Stimulated activated CD8-positive, alpha-beta memory T cell treated with anti-CD3 and anti-CD28 coated beads, Interleukin-15, amount 100 ng/mL, for 48 hours (primary cell): ENCODE results near the gene ZNF214.

Source experiments
- DNase-seq, 2 donors: peaks; one replicate each; pipeline ENCODE4 v3.0.0-alpha.2; 2020; ENCODE audit warnings: low read depth in 2 of 2

The ZNF214 gene

DNA sequence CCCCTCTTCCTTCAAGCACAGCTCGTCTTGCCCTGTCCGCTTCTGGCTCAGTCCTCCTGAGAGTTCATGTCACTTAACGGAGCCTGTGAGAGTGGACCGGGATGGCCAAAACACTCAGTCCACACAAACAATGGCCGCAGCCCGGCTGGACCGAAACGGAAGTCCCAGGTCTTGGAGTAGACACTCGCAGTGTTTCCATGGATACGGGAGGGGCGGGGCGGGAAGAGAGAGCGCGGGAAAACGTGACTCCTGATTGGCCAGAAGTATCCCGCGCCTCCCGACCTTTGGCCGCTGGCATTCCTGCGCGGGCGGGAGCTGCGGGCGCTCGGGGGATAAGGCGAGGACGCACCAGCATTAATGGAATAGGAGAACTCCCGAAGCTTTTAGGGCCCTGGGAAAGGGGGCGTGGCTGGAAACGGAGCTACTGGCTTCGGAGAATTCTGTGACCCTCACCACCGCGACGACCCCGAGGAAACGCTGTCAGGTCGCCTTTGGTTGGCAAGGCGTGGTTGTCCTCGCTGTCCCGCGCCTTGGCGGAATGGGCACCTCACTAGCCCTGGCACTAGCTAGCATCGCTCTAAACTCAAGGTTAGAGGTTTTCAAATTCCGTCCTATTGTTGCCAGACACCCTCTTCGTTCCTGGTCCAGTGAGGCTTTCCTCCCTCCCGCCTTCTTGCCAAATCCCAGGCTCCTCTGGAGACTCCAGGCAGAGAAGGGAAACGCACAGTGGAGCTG lies at the start of gene ZNF214, which contains the start of gene NLRP14:
Gene ZNF214, minus strand, starts transcription at position 164 of the 735 bp plus-strand sequence. CDS start 17,511 bp downstream, outside the sequence.
Gene NLRP14, plus strand, starts transcription at position 297 of the 735 bp plus-strand sequence. CDS start 18,108 bp downstream, outside the sequence.
- DNase-seq = no peak

DNA sequence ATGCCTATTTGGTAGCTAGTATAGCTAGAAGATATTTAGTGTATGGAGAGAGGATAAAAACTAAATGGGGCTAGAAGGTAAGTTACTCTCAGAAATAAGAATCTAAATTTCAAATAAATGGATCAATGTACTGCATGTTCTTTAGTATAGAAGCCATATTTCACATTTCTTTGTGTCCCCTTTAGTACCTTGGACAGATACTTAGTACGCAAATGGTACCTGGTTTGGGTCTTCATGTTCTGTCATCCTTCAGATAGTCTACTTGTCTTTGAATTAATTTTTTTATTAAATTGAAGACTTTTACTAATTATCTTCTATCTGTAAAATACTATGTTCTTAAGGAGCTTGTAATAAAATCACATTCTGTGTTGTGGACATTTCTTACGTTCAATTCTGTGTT lies 42.4 kb upstream of the ZNF214 start:
- no peak for DNase-seq

DNA sequence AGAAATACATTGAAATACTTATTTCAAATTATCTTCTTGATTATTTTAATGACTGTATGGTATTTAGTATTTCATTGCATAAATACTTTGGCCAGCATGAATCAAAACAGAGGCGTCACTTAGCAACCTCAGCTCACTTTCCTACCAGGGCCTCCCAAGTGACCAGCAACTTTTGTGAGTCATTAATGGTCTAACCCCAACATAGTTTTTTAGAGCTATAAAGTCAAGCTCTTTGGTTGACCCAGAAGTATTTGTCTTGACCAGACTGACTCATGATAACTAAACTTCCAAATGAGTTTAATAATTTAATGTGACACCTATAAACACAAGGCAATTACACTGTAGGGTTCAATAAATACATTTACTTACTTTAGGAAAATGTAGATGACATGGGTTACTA lies 40.7 kb upstream of the ZNF214 start:
- DNase-seq = no peak

DNA sequence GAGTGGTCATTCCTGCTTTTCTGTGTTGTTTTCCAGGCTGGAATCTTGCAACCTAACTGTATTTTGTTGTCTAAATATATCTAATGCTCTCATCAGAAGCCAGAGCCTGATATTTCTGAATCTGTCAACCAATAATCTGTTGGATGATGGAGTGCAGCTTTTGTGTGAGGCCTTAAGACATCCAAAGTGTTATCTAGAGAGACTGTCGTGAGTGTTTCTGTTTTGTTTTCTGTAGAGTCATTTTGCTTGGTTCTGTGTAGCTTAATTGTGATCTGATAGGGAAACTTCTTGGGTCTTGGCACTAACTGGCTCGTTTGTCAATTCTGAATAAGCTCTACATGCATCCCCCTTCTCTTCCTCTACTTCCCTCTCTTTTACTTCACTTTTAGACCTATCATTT lies 37.5 kb upstream of the ZNF214 start:
- no peak for DNase-seq

DNA sequence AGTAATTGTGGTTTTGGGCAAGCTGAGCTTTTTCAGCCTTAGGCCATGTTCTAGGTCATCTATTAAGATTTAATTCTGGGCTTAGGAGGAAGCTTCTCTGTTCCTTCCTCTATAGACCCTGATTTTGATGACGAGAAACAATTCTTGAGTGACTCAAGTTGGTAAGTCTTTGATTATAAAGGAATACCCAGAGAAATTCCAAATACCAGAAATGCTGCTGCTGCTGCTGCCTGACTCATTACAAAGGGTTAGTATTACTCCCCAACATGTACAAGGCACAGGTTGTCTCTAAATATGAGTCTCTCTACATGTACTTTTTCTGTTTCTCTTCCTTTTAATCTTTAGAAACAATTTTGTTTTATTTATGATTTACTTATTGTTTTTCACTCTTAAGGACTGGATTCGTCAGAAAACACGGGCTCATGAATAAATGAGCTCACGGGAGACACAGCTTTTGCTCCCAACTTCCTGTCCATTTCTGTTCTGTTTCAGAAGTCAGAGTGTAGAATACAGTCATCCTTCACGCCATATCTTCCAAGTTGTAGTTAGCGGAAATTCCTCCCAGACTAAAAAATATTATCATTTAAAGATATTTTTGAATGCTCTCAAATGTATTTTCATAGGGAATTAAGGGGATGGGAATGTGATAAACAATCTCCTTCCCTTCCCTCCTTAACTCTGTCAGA lies 36.8 kb upstream of the ZNF214 start:
- no peak for DNase-seq

DNA sequence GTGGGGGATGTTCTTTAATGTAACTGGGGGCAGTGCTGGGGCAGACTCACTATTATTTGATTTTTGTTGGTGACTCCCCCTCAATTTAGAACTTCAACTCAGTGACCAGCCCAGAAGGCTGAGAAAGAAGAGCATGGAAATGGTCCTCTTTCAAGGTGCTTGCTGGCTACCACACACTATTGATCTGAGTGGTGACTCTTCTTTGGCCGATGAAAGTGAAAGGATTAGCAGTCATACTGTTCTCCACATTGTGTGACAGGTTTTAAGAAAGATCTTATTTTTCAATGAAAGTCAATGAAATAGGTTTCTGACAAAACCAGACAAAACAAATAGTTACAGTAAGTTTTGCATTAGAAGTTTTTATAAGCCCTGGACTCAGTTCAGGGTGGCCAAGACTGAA lies 30.0 kb upstream of the ZNF214 start:
- DNase-seq = no peak

DNA sequence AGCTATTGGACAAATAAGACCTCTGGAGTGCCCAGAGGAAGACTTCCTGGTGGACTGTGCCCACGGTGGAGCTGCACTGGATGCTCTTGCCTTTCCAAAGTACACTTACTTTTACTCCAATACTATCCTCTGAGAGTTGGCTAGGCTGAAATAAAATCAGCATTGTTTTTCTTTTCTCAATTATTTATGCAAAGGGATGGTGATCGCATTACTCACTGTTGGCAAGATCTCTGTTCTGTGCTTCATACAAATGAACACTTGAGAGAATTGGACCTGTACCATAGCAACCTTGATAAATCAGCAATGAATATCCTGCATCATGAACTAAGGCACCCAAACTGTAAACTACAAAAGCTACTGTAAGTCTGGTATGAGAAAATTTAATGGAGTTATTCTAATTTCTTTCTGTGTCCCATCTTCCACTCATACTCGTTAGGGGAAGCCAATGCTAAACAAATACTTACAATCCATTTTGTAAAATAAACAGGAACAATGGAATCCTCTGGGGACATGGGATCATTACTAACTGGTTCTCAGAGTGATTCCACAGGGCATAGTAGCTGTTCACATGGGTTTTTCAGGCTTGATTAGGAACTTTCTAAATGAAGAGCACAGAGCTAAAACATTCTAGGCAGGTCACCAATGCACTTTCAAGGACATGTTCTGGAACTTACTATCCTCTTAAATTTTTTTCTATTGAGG lies 26.5 kb upstream of the ZNF214 start:
- DNase-seq = no peak

DNA sequence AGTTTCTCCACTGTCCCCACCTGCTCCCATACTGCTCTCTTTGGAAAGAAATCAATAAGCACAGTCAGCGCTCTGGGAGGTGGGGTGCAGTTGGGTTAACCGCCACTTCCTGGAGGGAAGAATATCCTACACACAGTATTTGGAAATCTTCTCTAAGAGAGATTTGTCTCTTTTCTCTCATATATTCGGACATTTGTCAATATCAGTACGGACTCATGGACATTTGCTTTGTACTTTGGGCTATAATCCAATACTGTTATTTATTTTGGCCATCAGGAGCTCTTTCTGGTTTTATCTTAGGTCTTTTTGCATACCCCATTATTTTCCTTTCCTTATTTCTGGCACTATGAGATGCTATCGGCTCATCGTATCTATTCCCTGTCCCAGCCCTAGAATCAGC lies 13.9 kb upstream of the ZNF214 start:
- no peak for DNase-seq

DNA sequence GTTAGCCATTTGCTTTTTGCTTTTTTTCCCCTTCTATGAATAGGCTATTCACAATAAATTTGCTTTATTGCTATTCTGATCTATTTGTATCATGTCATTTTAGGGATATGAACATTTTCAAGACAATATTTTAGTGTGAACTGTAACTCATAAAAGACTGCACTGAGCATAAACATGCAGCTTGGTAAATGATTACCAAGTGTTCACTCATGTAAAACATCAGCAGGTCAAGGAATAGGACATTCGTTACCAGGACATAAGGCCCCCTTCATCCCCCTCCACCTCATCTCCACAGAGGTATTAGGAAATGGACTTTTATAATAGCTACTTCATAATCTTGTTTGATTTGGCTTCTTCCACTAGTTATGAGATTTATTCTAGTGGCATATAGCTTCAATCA lies 12.5 kb upstream of the ZNF214 start:
- DNase-seq = no peak

DNA sequence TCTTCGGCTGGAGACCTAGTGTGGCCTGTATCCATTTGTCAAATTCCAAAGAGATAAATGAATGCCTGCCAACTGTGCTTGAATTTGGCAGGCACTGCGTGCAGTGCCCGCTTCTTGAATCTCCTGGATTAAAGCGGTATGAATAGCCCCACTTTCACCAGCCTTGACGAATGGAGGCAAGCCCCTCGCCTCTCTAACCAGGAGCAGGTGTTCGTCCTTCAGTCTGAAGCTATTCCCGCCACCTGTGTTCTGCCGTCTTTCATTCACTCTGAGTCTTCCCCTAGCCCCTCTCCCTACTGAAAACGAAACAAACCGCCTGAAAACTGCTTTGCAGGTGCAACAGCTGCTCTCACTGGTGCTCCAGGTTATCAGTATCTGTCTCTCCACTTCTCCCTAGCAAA lies 11.3 kb upstream of the ZNF214 start:
- DNase-seq = no peak

DNA sequence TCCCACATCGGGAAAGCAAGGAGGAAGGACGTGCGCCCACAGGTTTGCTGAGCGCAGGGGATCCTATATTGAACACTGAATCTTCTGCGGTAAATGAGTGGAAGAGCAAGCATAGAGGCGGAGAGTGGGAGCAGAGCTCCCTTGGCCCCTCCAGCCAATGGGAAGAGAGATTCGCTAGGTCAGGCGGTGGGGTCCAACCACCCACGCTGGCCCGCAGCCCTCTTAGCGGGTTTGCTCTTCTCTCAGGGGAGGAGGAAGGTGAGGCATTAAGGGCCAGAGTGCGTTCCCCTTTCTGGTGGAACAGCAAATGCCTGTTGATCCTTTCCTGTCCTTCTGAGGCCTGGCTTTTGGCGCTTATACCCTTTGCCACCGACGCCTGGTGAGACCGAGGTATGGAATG lies 10.7 kb upstream of the ZNF214 start:
- no peak for DNase-seq

DNA sequence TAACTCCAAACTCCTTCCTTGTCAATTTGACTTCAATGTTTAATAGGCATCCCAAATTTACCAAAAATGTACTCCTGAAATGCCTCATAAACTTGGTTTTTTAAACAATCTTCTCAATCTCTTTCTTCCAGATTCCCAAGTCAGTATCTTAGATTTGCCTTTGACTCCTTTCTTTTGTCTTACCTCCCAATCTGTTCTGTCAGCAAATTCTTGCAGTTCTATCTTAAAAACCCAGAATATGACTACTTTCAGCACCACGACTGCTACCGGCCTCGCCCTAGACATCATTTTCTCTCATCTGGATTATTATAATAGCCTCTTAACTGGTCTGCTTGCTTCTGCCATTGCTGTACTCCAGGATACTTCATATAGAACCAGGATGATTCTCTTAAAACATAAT lies 8.0 kb upstream of the ZNF214 start:
- no peak for DNase-seq

DNA sequence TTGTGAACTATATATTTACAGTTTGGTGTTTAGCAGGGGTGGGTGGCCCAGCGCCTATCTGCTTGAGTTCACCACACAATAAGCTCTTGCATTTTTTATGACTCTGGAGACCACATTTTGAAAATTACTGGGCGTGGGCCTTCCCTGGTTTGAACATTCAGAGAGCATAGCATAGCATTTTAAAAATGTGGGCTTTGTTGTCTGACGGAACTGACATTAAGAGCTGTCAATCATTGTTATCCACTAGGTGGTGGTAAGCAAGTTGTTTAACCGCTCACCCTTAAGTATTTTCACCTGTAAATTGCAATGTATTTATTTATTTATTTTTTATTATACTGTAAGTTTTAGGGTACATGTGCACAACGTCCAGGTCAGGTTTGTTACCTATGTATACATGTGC lies 1.2 kb upstream of the ZNF214 start:
- DNase-seq = no peak

DNA sequence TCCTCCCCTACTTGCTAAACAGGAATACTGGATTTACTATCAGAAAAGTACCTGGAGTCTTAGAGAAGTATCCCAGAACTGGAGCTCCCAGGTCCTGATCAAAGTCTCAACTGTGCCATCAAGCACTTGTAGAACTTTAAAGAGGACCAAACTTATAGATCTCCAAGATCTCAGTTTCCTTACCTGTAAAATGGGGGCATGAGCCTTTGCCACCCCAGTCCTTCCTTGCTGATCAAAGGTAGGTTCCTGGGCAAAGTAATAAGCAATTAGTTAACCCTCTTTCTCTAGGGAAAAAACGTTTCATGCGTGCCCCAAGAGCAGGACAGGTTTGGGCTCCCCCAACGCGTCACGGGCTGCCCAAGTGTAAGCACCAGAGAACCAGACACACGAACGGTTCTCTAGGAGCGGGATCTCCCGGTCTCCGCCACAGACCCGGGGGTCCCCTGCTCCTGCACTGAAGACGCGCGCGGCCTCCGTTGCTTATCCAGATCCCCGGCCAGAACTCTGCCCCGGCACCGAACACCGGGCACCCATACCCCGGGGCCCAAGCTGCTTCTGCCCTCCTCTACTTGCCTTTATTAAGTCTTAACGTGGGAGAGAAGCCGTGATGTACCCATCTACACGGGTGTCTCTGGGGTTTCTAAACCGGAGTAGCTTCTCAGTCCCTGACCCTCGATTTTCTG lies 505 bp downstream of the ZNF214 start:
- no peak for DNase-seq

DNA sequence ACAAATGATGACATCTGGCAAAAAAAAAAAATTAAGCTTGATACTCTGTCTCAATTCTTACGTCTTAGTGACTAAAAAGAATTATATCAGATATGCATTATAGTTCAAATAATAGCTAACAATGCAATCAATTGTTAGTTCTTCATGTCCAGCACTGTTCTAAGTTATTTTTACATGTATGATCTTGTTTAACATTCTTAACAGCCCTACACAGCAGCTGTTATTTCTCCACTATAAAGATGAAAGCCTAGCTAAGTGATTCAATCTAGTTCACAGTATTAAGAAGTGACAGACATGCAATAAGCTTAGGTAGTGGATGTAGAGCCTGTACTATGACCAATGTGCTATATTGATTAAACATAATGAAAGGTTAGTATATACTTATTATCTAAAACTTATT lies 4.1 kb downstream of the ZNF214 start:
- no peak for DNase-seq

DNA sequence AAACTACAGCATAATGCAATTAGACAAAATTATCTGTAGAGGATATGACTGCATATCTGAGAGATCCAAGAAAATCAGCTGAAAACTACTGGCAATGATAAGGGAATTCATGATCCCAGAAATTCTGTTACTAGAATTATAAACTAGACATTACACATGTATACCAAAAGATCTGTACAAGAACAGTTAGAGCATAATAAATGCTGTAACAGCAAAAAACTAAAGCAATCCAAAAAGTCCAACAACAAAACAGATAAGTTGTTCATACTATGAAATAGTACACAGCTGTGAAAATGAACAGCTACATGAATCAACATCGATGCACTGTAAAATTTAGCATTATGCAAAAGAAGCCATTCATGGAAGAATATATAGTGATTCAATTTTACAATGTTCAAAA lies 6.0 kb downstream of the ZNF214 start:
- DNase-seq = no peak

DNA sequence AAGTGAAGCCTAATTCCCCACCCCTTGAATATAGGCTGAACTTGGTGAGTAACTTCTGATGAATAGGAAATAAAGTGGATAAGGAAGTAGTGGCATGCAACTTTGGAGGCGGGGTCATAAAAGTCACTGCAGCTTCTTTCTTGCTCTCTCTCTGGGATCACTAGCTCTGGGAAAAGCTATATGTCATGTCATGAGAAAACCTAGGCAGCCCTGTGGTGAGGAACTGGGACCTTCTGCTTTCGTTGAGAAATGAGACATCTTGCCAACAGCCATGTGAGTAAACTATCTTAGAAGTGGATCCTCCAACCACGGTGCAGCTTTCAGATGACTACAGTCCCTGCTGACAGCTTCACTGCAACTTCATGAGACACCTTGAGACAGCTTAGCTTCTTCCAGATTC lies 15.7 kb downstream of the ZNF214 start:
- DNase-seq = no peak

DNA sequence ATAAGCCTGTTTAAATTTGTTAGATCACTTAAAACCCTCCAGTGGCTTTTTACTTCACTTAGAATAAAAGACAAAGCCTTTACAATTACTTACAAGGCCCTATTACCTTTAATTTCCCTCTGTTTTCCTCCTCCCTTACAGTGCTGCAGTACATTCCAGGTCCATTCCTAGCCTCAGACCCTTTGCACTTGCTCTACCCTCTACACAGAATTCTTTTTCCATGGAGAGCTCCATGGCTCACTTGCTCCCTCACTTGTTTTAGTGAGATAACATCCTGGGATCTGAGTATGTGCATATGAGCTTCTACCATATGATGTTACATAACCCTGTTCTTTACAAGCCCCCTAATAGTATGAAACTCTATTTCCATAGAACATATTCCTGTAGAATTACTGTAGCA lies 24.4 kb downstream of the ZNF214 start:
- no peak for DNase-seq

DNA sequence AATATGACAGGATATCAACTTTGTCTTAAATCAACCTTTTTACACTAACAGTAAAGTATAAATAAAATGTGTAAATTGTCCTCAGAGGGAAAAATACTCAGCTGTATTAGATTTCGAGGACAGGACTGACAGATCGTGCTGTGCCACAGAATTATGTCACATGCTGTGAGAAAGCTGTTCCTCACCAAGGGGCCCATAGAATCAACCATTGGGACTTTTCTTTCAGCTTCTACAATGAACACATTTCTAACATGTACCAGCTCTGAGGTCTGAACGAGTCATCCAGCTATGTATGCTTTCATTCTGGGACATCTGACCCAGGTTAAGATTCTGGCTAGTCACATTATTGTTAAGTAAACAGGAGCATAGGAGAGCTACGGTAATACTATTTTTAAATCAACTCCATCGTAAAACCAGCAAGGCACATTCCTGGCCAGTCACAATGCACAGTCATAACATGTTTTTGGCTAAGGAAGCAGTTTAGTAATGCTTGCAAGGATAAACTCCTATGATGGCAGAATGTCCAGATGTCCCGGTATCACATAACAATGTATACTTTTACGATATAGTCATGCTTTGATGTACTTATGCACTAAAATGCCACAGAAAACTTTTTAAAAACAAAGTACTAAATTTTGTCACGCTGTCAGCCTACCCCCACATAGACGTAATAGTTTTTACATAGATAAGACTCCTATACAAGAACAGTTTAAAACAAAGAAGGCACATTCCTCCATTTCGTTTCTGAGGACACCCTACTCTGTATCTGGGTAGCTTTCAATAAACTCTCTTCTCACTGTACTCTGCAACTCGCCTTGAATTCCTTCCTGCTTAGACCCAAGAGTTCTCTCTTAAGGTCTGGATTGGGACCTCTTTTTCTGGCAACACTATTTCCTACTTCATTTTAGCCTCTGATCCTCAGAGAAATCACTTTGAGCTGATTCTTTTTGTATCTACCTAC lies 27.4 kb downstream of the ZNF214 start:
- no peak for DNase-seq

DNA sequence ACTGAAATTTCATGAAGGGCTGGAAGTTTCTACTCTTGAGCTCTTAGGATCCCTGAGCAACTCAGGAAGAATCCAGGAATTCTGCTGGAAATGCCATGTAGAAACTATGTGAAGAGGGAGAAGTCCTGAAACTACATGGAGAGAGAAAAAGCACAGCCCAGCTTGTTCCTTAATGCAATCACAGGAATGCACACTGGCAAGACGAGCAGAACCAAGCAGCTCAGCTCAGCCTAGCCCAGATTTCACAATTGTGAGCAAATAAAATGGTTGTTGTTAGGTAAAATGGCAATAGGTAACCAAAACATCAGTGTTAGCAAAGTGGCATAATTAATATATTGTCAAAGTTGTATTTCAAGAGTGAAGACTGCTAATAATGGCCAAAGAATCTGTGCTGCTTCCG lies 28.1 kb downstream of the ZNF214 start:
- DNase-seq = no peak

DNA sequence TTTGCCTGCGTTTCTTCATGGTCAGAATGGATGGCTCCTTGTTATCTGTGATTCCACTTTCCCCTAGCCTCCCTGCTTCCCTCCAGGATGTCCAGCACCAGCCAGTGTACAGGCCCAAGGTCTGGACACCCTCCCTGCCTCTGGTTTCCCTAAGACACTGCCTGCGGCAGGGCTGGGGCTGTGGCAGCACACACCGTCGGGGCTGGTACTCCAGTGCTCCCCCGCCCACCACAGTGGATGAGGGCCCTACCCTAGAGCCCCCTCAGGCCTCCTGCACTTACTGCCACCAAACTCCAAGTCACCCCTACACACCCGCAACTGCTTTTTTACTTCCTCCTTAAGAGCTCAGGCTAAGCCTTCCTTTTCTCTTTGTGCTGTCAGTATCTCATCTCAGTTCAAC lies 28.9 kb downstream of the ZNF214 start:
- DNase-seq = no peak
